Pancreas (tissue), 10 donors: Measurements from ENCODE around the gene TOB2. TPM values are rescaled to one million over a fixed set of nuclear protein-coding genes. Genes with fewer than 3 reads are reported as not detected.

ENCODE experiments used
- ATAC-seq, 4 donors: fragments of 200-7000 bp; cut with Tn5 transposase; one replicate each; pipeline versions ENCODE4 v1.8.0 to v1.9.1; 2020; ENCODE audit warnings: mild to moderate bottlenecking in 4 of 4, moderate library complexity in 4 of 4
- DNase-seq, 6 donors: peaks; one replicate each; pipeline ENCODE4 v3.0.0-alpha.2; 2020
- FAIRE-seq: peaks from 2 replicates; lab custom pipeline; 2012; peaks lifted over from hg19 to GRCh38; lab: Jason Lieb, UNC
- H3K27ac ChIP-seq, 4 donors: fragments of 200-600 bp; sonication (generic); 1 replicate in 3 of 4; 2 replicates in 1 of 4; pipeline versions ENCODE4 v1.5.0 to v1.8.0; 2020
- H3K27me3 ChIP-seq, 4 donors: fragments of 200-600 bp; one replicate each; pipeline ENCODE4 v1.8.0; 2021
- H3K36me3 ChIP-seq, 3 donors: fragments of 200-600 bp; sonication (generic) in 1 of 3; one replicate each; pipeline versions ENCODE4 v1.5.0 to v1.8.0; 2020 to 2021
- H3K4me1 ChIP-seq, 3 donors: fragments of 200-600 bp; one replicate each; pipeline ENCODE4 v1.8.0; 2021
- H3K4me3 ChIP-seq, 4 donors: fragments of 200-600 bp; sonication (generic) in 2 of 4; one replicate each; pipeline versions ENCODE4 v1.5.0 to v1.8.0; 2020 to 2021
- H3K9me3 ChIP-seq, 4 donors: fragments of 200-600 bp; one replicate each; pipeline ENCODE4 v1.8.0; 2021
- CTCF ChIP-seq, 4 donors: fragments of 200-600 bp; sonication (generic) in 3 of 4; IDR thresholded peaks; one replicate each; pipeline versions ENCODE4 v1.5.0 to v1.8.0; 2021; ENCODE audit warnings: antibody characterized with exemption in 4 of 4
- WGBS, 2 donors: extraction: QIAGEN DNeasy Blood & Tissue Kit; methylation state at CpG; one replicate each; pipeline ENCODE4 v1.1.7; 2013; 5-methylcytosine and 5-hydroxymethylcytosine counted together
- intact Hi-C, 3 donors: fragments of 100-400 bp; cut with DNase I; formaldehyde crosslinking; loops; one replicate each; pipeline versions ENCODE4 v1.11.1 to v1.14.2; 2022
- polyA plus RNA-seq, 2 donors: library from polyadenylated mRNA; stranded (reverse); fragments of 200-250 nt; gene quantifications; one replicate each; pipeline ENCODE4 v1.2.3, GENCODE V29; 2013
- total RNA-seq, 6 donors: library from RNA; stranded (reverse); fragmentation: NEBNext Ultra II Directional in 4 of 6; extraction: Animal tissue kit (Norgen Biotek cat#: 25700) in 4 of 6; gene quantifications; one replicate each; pipeline versions ENCODE4 v1.2.1 to v1.2.4, GENCODE V29; 2021 to 2023
- donor health status: healthy with polysubstance abuse.
- donor health status: DM: no; HTN: no; CAD: no; lungs with moderate emphysema.
- donor health status: DM: no; HTN: no; CAD: no.
- donor health status: control.
- donor health status: control.
- donor health status: Bipolar disorder and iron deficiency.
- donor health status: DM: yes; HTN: yes; CAD: no.
- donor health status: DM: no; HTN: no; CAD: no.
- donor health status: DM: no; HTN: no; CAD: no.
- donor health status: DM: yes; HTN: yes; CAD: no.

The TOB2 gene
- total and polyA plus RNA-seq, 8 donors = 11.0 to 30.5 (median 18.5) TPM

GRCh38 chr22:41429951-41430332 lies 16.7 kb downstream of the TOB2 start:
- ATAC-seq = no peak
- intact Hi-C loops = no loop called here

GRCh38 chr22:41429232-41429950 lies 17.2 kb downstream of the TOB2 start:
- intact Hi-C loops = no loop called here
- FAIRE-seq = no peak
- Histone ChIP-seq H3K36me3 (peaks cover 0 to 5% (median 3%) of the 10 kb centered on the region in 3 donors), H3K4me3 (no peak overlapping the region), H3K9me3 (no peaks in the 10 kb centered on the region), H3K27ac (no peak overlapping the region), H3K4me1 (no peaks in the 10 kb centered on the region), H3K27me3 (no peaks in the 10 kb centered on the region)
- no peak for DNase-seq
- no peak for TF ChIP-seq CTCF (IDR thresholded peaks at IDR 0.05)
- no peak for ATAC-seq
- 90% methylated on average over 13 of the region's 13 CpGs for WGBS, 2 donors

More at GRCh38 chr22:41429951-41430332, 16.7 kb downstream of the TOB2 start:
- Histone ChIP-seq H3K4me3 (no peak overlapping the region), H3K36me3 (peaks cover 0 to 5% (median 3%) of the 10 kb centered on the region in 3 donors), H3K27me3 (no peaks in the 10 kb centered on the region), H3K4me1 (no peaks in the 10 kb centered on the region), H3K9me3 (no peaks in the 10 kb centered on the region), H3K27ac (no peak overlapping the region)
- no peak for TF ChIP-seq CTCF (IDR thresholded peaks at IDR 0.05)
- FAIRE-seq = no peak
- no peak for DNase-seq
- WGBS, 2 donors = 99 to 100% methylated on average over 8 of the region's 8 CpGs

- ATAC-seq = no peak
- WGBS, 2 donors = 80 to 81% methylated on average over 9 of the region's 9 CpGs
- no peak overlapping the region for H3K27ac ChIP-seq
- no peak for TF ChIP-seq CTCF (IDR thresholded peaks at IDR 0.05)
- no peaks in the 10 kb centered on the region for H3K36me3 ChIP-seq
- H3K9me3 ChIP-seq = no peaks in the 10 kb centered on the region
- H3K4me1 ChIP-seq = no peaks in the 10 kb centered on the region
- FAIRE-seq = no peak
- H3K27me3 ChIP-seq = no peaks in the 10 kb centered on the region
- H3K4me3 ChIP-seq = no peak overlapping the region
- intact Hi-C loops = no loop called here
- no peak for DNase-seq
Observed at GRCh38 chr22:41425660-41426365, 20.8 kb downstream of the TOB2 start.

- Histone ChIP-seq H3K27ac (peak overlapping the region; percentile 72 to 83 (median 75)), H3K4me1 (peaks cover 34 to 43% (median 35%) of the 10 kb centered on the region in 3 donors), H3K36me3 (no peaks in the 10 kb centered on the region), H3K27me3 (no peaks in the 10 kb centered on the region), H3K4me3 (no peak overlapping the region), H3K9me3 (no peaks in the 10 kb centered on the region)
- ATAC-seq (no peak), DNase-seq (no peak), FAIRE-seq (no peak)
- intact Hi-C loops = no loop called here
- WGBS, 2 donors = 62 to 63% methylated on average over 9 of the region's 9 CpGs
- no peak for TF ChIP-seq CTCF (IDR thresholded peaks at IDR 0.05)
Observed at GRCh38 chr22:41418717-41419116, 27.9 kb downstream of the TOB2 start.
